UCSD-AML1 (cell line): ENCODE results near the gene FAM50A.

ENCODE experiments used
- DNase-seq: peaks from one replicate; lab custom pipeline; 2025; ENCODE audit not compliant: unreplicated experiment; lab: John Stamatoyannopoulos, UW

The FAM50A gene

GRCh38 chrX:154437971-154438893 is 5.7 kb upstream of the FAM50A start:
- no peak for DNase-seq

DNA sequence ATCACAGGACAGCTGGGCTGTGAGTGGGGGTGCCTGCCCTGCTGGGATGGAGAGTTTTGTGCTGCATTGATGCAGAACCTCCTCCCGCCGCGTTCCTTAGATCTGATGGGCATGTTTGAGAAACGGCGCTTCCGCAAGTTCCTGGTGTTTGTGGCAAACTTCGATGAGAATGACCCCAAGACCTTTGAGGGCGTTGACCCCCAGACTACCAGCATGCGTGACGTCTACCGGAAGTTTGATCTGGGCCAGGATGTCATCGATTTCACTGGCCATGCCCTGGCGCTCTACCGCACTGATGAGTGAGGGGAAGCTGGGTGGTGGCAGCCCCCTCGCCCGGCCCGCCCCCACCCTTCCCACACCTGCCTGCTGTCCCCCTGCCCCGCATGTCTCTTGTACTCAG is 4.1 kb upstream of the FAM50A start:
- DNase-seq = no peak

DNA sequence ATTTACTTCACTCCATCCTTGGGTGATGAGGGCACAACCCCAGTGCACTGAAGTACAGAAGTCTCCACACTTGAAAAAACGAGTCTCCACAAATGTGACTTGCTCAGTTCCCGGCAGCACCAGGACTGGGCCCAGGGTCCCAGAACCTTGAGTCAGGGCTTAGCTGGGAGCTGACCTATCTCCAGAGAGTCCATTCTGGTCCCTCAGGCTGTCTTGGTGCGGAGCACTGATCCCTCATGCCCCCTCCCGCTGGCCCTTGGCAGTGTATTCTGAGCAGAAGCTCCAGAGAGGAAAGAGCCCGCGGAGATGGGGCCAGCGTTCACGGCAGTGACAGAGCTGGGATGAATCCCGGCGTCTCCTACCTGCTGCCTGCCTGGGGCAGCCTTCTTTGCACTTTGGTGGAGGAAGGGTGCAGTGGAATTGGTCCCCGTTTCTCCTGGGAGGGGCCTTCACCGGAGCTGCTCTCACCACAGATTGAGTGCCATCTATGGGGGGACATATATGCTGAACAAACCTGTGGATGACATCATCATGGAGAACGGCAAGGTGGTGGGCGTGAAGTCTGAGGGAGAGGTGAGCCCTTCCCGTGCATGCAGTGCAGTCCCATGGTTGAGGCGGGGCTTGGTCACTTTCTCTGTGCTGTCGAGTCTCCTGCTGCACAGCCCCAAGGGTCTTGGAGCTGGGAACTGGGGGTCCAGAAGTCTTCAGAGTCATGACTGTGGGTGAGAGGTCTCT is 3.2 kb upstream of the FAM50A start:
- no peak for DNase-seq

DNA sequence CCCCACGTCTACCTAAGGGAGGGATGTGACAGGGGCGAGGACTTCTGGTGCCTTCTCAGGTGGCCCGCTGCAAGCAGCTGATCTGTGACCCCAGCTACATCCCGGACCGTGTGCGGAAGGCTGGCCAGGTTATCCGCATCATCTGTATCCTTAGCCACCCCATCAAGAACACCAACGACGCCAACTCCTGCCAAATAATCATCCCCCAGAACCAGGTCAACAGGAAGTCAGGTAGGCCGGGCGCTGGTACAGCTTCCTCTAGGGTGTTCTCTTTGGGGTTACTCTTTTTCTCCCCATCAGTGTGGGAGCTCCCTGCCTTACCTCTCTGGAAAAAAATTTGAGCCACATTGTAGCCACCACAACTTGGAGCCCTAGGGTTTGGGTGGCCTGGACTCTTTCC is 2.4 kb upstream of the FAM50A start:
- no peak for DNase-seq

DNA sequence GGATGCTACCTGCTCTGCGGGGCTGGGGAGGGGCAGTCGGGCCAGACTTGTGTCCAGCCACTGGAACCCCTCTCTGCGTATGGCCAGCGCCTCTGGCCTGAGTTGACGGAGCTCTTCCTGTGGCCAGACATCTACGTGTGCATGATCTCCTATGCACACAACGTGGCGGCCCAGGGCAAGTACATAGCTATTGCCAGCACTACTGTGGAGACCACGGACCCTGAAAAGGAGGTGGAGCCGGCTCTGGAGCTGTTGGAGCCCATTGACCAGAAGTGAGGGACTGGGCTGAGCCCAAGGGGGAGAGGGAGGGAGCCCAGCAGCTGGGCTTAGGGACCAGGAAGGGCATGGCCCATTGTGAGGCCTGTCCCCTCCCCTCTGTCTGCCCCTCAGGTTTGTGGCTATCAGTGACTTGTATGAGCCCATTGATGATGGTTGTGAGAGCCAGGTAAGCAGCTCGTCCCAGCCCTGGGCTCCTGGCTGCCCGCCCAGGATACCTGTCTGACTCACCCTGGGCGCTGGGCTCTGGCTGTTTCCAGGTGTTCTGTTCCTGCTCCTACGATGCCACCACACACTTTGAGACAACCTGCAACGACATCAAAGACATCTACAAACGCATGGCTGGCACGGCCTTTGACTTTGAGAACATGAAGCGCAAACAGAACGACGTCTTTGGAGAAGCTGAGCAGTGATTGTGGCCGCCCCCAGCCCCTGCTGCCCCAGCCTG is 1.8 kb upstream of the FAM50A start:
- no peak for DNase-seq

DNA sequence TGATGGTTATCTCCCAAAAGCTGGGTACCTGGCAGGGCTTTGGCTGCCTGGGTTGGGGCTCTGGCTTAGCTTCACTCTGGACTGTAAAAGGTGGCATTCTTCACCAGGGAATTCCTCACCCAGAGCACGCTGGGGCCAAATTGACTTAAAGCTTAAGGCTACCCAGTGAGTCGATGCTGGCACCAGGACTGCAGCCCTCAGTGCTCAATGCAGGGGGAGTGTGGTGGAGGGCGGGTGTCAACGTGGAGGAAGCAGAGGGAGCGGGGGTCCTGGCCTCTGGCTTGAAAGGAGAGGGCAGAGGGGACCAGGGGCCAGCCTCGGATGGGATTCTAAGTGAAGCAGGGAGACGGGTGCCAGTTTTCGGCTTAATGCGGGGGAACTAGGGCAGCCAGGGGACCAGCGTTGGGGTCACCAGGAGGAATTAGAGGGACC is 446 bp upstream of the FAM50A start:
- no peak for DNase-seq

DNA sequence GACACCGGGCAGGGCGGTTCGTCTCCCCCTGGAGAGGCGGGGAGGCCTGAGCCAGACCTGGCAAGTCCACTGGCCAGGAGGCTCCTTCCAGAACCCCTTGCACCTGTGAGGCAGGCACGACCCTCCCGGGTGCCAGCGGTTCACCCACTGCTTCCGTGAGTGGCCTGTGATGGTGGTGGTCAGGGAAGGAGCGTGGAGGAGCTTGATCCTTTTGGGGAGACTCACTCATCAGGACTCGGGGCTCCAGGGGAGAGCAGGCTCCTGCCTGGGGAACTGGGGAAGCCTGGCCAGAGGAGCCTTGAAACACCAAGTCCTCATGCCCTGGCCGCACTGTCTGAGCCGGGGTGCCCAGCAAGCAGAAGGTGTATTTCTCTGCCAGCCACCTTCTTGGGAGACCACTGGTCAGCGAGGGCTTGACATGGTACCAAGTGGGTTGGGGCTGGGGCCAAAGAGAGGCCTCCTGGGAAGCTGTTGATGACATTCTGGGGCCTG is 860 bp downstream of the FAM50A start:
- DNase-seq = no peak

DNA sequence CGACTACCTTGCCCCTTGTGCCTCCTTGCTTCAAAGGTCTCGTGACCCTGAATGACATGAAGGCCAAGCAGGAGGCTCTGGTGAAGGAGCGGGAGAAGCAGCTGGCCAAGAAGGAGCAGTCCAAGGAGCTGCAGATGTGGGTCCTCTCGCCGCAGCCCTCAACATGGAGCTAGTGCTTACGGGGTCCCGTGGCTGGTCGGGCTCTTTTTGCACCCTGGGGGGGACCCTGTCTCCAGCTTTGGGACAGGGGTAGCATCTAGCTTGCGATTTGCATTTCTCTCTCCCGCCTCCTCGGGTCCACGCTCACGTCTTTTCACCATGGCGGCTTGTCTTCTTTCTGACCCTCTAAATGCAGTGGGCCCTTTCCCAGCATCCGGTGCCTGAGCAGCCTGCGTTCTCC is 1.8 kb downstream of the FAM50A start:
- DNase-seq = no peak

- DNase-seq = no peak
Observed at GRCh38 chrX:154446430-154446829, 2.5 kb downstream of the FAM50A start.

GRCh38 chrX:154448484-154448883 is 4.5 kb downstream of the FAM50A start:
- no peak for DNase-seq

DNA sequence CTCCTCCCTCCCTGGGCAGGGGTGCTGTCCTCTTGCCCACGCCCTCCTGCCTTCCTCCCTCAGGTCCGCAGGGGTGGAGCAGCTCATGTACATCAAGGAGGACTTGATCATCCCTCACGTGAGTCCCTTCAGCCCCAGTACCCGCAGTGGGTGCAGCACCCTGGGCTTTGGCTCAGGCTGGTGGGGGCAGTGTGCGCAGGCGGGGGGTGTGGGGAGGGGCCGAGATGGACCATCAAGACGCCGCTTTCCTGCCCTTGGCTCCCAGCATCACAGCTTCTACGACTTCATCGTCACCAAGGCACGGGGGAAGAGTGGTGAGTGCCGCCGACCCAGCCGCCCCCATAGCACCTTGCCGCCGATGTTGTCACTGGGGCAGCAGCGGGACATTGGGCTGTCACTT is 5.7 kb downstream of the FAM50A start:
- DNase-seq = no peak

- no peak for DNase-seq
Observed at GRCh38 chrX:154450312-154450711, 6.4 kb downstream of the FAM50A start.

GRCh38 chrX:154452823-154453222 is 8.9 kb downstream of the FAM50A start:
- DNase-seq = no peak

DNA sequence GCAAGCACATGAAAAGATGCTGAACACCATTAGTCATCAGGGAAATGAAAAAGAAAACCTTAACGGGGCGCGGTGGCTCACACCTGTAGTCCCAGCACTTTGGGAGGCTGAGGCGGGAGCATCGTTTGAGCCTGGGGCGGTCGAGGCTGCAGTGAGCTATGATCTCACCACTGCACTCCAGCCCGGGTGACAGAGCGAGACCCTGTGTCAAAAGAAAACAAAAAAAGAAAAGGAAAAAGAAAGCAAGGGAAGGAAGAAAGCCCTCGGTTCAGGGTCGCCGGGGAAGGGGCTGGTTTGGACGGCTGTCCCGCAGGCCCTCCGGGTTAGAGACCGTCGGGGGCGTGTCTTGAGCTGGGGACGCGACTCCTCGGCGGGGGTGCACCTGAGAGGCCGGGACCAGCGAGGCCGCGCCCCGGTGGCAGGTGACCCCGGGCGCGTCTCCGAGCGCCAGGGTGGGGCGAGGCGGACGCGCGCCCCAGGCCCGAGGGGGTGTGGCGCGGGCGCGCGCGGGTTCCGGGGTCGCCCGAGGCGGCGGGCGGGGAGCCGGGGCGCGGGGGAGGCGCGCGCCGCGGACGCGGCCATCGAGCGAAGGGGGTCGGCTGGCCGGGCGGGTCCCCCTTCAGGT is 13.7 kb downstream of the FAM50A start:
- DNase-seq = no peak

GRCh38 chrX:154458116-154458953 is 14.4 kb downstream of the FAM50A start, which contains the start of gene PLXNA3:
Gene PLXNA3 (plus strand): TSS chrX:154458281. CDS start chrX:154460184, 1,903 bp downstream.
- no peak for DNase-seq

DNA sequence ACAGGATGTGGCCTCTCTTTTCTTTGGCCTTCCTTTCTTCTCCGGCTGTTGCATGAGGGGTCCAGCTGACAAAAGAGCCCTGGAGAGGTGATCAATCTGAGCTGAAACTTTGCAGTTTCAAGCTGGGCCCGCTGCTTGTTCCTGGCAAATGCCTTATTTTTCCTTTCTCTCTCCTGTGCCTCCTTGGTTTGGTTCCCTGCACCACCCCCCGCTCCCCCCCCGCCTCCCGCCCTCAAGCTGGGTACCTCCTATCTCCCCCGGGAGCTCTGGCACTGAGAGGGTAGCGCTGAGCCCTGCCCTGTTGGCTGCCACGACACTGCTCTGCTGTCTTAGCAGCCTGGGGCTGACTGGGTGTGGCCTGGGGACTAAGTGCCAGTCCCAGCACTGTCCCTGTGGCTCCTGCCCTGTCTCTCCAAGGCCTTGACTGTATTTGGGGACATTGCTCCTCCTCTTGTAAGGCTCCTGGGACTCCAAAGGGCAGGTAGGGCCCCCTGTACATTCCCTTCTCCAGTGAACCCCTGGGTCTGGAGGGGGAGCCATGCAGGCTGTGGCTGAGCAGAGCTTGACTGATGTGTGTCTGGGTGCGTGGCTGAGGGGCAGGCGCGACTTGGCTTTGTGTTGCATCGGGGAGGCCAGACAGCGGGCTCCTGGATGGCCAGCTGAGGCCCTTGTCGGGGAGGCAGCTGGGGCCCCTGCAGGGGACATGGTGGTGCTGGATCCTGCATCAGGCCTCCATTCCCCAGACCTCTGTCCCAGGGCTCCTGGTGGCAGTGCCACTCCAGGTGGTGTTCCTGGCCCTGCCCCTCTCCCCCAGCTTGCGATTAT is 15.2 kb downstream of the FAM50A start:
- no peak for DNase-seq

DNA sequence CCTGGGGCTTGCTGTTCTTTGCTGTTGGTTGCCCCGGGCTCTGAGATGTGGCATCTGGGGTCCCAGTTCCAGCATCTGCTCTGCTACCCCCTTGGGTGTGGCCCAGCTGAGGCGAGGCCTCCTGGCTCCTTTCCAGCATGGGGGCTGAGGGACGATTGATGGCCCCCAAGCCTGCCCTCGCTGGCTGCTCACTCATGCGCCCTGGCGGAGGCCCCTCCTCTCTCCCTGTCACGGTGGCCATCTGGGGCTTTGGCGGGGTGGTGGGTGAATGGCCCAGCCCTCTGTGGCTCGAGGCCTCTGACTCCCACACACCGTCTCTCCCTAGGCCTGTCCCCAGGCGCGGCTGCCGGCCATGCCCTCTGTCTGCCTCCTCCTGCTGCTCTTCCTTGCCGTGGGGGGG is 15.9 kb downstream of the FAM50A start:
- no peak for DNase-seq

DNA sequence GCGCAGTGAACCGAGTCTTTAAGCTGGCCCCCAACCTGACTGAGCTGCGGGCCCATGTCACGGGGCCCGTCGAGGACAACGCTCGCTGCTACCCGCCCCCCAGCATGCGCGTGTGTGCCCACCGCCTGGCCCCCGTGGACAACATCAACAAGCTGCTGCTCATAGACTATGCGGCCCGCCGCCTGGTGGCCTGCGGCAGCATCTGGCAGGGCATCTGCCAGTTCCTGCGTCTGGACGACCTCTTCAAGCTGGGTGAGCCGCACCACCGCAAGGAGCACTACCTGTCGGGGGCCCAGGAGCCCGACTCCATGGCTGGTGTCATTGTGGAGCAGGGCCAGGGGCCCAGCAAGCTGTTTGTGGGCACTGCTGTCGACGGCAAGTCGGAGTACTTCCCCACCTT is 16.4 kb downstream of the FAM50A start:
- DNase-seq = no peak

GRCh38 chrX:154462396-154462795 is 18.5 kb downstream of the FAM50A start:
- DNase-seq = no peak
